HG02798 (cell line): Measurements from ENCODE around the gene DCAF5.
"Not testable (repeated sequence)": the region's sequence is repeated elsewhere in the genome, so short reads cannot be mapped to it uniquely, and the experiment has no call there.

Experiments used
- ATAC-seq: cut with Tn5 transposase; IDR thresholded peaks from one replicate; pipeline ENCODE4 v1.9.1; 2021; ENCODE audit warnings: mild to moderate bottlenecking; ENCODE audit not compliant: unreplicated experiment, poor library complexity

DCAF5 gene

GRCh38 chr14:69097974-69098373 lies 54.9 kb downstream of the DCAF5 start:
- ATAC-seq = no peak

GRCh38 chr14:69096781-69097475 lies 56.0 kb downstream of the DCAF5 start:
- no peak for ATAC-seq

GRCh38 chr14:69096246-69096645 lies 56.7 kb downstream of the DCAF5 start:
- ATAC-seq = no peak

GRCh38 chr14:69094481-69094880 lies 58.4 kb downstream of the DCAF5 start:
- no peak for ATAC-seq

GRCh38 chr14:69093631-69094421 lies 59.1 kb downstream of the DCAF5 start:
- ATAC-seq = no peak

GRCh38 chr14:69092840-69093422 lies 60.0 kb downstream of the DCAF5 start:
- ATAC-seq = no peak

GRCh38 chr14:69091695-69092094 lies 61.2 kb downstream of the DCAF5 start:
- no peak for ATAC-seq

- ATAC-seq = no peak
These were observed 61.9 kb downstream of the DCAF5 start for GRCh38 chr14:69091006-69091405.

- ATAC-seq = no peak
These were observed 62.6 kb downstream of the DCAF5 start for GRCh38 chr14:69090187-69090789.

- ATAC-seq = no peak
These were observed 63.9 kb downstream of the DCAF5 start for GRCh38 chr14:69089046-69089445.

- no peak for ATAC-seq
These were observed 64.3 kb downstream of the DCAF5 start for GRCh38 chr14:69088586-69088985.

- ATAC-seq = no peak
These were observed 65.9 kb downstream of the DCAF5 start for GRCh38 chr14:69087061-69087461.

- ATAC-seq = no peak
These were observed 66.4 kb downstream of the DCAF5 start for GRCh38 chr14:69086537-69086936.

GRCh38 chr14:69084023-69084422 lies 68.9 kb downstream of the DCAF5 start:
- no peak for ATAC-seq

GRCh38 chr14:69083181-69083580 lies 69.7 kb downstream of the DCAF5 start:
- no peak for ATAC-seq

- no peak for ATAC-seq
These were observed 71.6 kb downstream of the DCAF5 start for GRCh38 chr14:69081271-69081670.

- no peak for ATAC-seq
These were observed 73.2 kb downstream of the DCAF5 start for GRCh38 chr14:69079747-69080146.

- ATAC-seq = no peak
These were observed 73.7 kb downstream of the DCAF5 start for GRCh38 chr14:69079188-69079742.

- ATAC-seq = no peak
These were observed 75.1 kb downstream of the DCAF5 start for GRCh38 chr14:69077841-69078240.

GRCh38 chr14:69077185-69077584 lies 75.7 kb downstream of the DCAF5 start:
- ATAC-seq = not testable (repeated sequence)

- ATAC-seq = no peak
These were observed 76.6 kb downstream of the DCAF5 start for GRCh38 chr14:69076341-69076740.
